Neuronal stem cell (in vitro differentiated cells): ENCODE data around the gene RASD2.

ENCODE experiments used
- DNase-seq: peaks from one replicate; pipeline ENCODE4 v3.0.0-alpha.2; 2013; ENCODE audit warnings: low spot score
- H2AFZ ChIP-seq: one replicate; pipeline ENCODE4 v1.6.1; 2013; ENCODE audit warnings: mild to moderate bottlenecking, low read length, inconsistent platforms
- H2AK5ac ChIP-seq: 2 replicates; pipeline ENCODE4 v1.6.1; 2013; ENCODE audit warnings: low read depth, mild to moderate bottlenecking, inconsistent platforms, low read length, moderate library complexity, mixed read lengths
- H2BK120ac ChIP-seq: 2 replicates; pipeline ENCODE4 v1.6.1; 2013; ENCODE audit warnings: low read depth, mild to moderate bottlenecking, inconsistent platforms, low read length, moderate library complexity, mixed read lengths
- H2BK12ac ChIP-seq: one replicate; pipeline ENCODE4 v1.6.1; 2013; ENCODE audit warnings: low read length, inconsistent platforms
- H2BK15ac ChIP-seq: 2 replicates; pipeline ENCODE4 v1.6.1; 2013; ENCODE audit warnings: mild to moderate bottlenecking, low read length, inconsistent platforms, mixed read lengths
- H2BK5ac ChIP-seq: one replicate; pipeline ENCODE4 v1.6.1; 2013; ENCODE audit warnings: inconsistent platforms, mild to moderate bottlenecking, low read length, moderate library complexity
- H3K14ac ChIP-seq: one replicate; pipeline ENCODE4 v1.6.1; 2013; ENCODE audit warnings: low read length, inconsistent platforms
- H3K18ac ChIP-seq: 2 replicates; pipeline ENCODE4 v1.6.1; 2013; ENCODE audit warnings: low read length, inconsistent platforms
- H3K23ac ChIP-seq: 2 replicates; pipeline ENCODE4 v1.6.1; 2013; ENCODE audit warnings: low read depth, mild to moderate bottlenecking, mixed read lengths, low read length, inconsistent platforms; ENCODE audit not compliant: poor library complexity
- H3K27ac ChIP-seq: replicated peaks from 3 replicates; pipeline ENCODE4 v1.5.1; 2013; ENCODE audit warnings: low read length, inconsistent platforms
- H3K27me3 ChIP-seq, 3 experiments: 2 replicates each; pipeline ENCODE4 v1.6.1; 2013; ENCODE audit warnings: low read length in 3 of 3, mild to moderate bottlenecking in 2 of 3, inconsistent platforms in 1 of 3, low read depth in 1 of 3, mixed read lengths in 1 of 3, moderate library complexity in 1 of 3; ENCODE audit not compliant: control insufficient read depth in 3 of 3, insufficient read depth in 3 of 3
- H3K36me3 ChIP-seq, 2 donors: replicated peaks in 1 of 2; 2 replicates each; pipeline ENCODE4 v1.6.1; 2013; ENCODE audit warnings: low read length in 2 of 2; ENCODE audit not compliant: control insufficient read depth in 2 of 2, insufficient read depth in 2 of 2
- H3K4ac ChIP-seq: 2 replicates; pipeline ENCODE4 v1.6.1; 2013; ENCODE audit warnings: inconsistent platforms, mild to moderate bottlenecking, low read length, moderate library complexity
- H3K4me1 ChIP-seq, 2 donors: 1 replicate in 1 of 2; 2 replicates in 1 of 2; pipeline ENCODE4 v1.6.1; 2013; ENCODE audit warnings: low read length in 2 of 2, low read depth in 1 of 2; ENCODE audit not compliant: control insufficient read depth in 2 of 2, insufficient read depth in 1 of 2
- H3K4me2 ChIP-seq: one replicate; pipeline ENCODE4 v1.6.1; 2013; ENCODE audit warnings: mild to moderate bottlenecking, low read length, inconsistent platforms; ENCODE audit not compliant: insufficient read depth, poor library complexity, severe bottlenecking
- H3K4me3 ChIP-seq, 2 donors: 2 replicates each; pipeline ENCODE4 v1.5.1; 2013; ENCODE audit warnings: low read length in 2 of 2, mild to moderate bottlenecking in 2 of 2, inconsistent platforms in 1 of 2, moderate library complexity in 1 of 2
- H3K79me1 ChIP-seq: one replicate; pipeline ENCODE4 v1.6.1; 2013; ENCODE audit warnings: low read depth, mild to moderate bottlenecking, inconsistent platforms, low read length, moderate library complexity
- H3K9ac ChIP-seq: one replicate; pipeline ENCODE4 v1.6.1; 2013; ENCODE audit warnings: mild to moderate bottlenecking, low read depth, low read length, inconsistent platforms; ENCODE audit not compliant: poor library complexity
- H3K9me3 ChIP-seq, 2 donors: replicated peaks in 1 of 2; 2 replicates each; pipeline versions ENCODE3 to v1.6.1; 2013; ENCODE audit warnings: low read length in 2 of 2, mild to moderate bottlenecking in 2 of 2, inconsistent platforms in 1 of 2, low read depth in 1 of 2, mixed read lengths in 1 of 2, moderate library complexity in 1 of 2; ENCODE audit not compliant: control insufficient read depth in 2 of 2, insufficient read depth in 1 of 2
- H4K8ac ChIP-seq: one replicate; pipeline ENCODE4 v1.6.1; 2013; ENCODE audit warnings: low read depth, mild to moderate bottlenecking, inconsistent platforms, low read length, moderate library complexity
- H4K91ac ChIP-seq: one replicate; pipeline ENCODE4 v1.6.1; 2013; ENCODE audit warnings: low read length, low read depth, mild to moderate bottlenecking, inconsistent platforms; ENCODE audit not compliant: poor library complexity
- WGBS, 2 donors: extraction: QIAGEN DNeasy Blood & Tissue Kit; methylation state at CpG; one replicate each; pipeline ENCODE4 v1.1.7; 2013; ENCODE audit warnings: missing lambda C conversion rate in 2 of 2, mixed read lengths in 1 of 2; ENCODE audit not compliant: insufficient read length in 2 of 2, insufficient replicate concordance in 1 of 2; ENCODE audit errors: extremely low coverage in 2 of 2; 5-methylcytosine and 5-hydroxymethylcytosine counted together

Gene RASD2

DNA sequence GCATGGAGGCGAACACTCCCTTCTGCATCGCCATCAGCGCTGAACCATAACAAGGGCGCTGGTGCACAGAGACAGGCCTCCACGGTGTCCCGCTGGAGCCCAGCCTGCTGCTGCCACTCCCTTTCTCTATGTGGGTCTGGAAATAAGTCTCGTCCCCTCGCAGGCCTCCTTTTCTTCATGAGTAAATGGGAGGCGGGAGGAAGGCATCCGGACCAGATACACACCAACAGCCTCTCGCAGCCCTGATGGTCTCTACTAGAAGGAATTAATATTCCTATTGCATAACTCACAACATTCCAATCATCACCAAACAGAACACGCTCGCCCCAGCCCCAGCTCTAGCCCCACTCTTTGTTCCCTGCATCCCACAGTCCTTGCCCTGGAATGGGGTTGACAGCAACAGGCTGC lies 14.9 kb downstream of the RASD2 start:
- H2AFZ ChIP-seq = peak overlapping the region; percentile 59
- peak overlapping the region; percentile 9 for H2AK5ac ChIP-seq
- H3K79me1 ChIP-seq = no peaks in the 10 kb centered on the region
- peaks cover 0 to 26% (median 0%) of the 10 kb centered on the region in 3 experiments for H3K27me3 ChIP-seq
- H3K36me3 ChIP-seq = no peaks in the 10 kb centered on the region
- H3K4me3 ChIP-seq = no peak overlapping the region
- no peaks in the 10 kb centered on the region for H3K9me3 ChIP-seq
- H3K9ac ChIP-seq = peak overlapping the region; percentile 53
- H4K91ac ChIP-seq = no peak overlapping the region
- H3K18ac ChIP-seq = peak overlapping the region; percentile 78
- no peak overlapping the region for H4K8ac ChIP-seq
- H2BK120ac ChIP-seq = no peak overlapping the region
- peak overlapping the region; percentile 8 for H2BK15ac ChIP-seq
- no peak overlapping the region for H3K27ac ChIP-seq
- H2BK12ac ChIP-seq = peak overlapping the region; percentile 19
- no CpG with 5 or more reads among the region's 13 CpGs for WGBS, 2 donors
- no peak overlapping the region for H3K14ac ChIP-seq
- H3K23ac ChIP-seq = no peak overlapping the region
- H3K4me1 ChIP-seq = peaks cover 10 to 11% of the 10 kb centered on the region in 2 donors
- DNase-seq = no peak
- H2BK5ac ChIP-seq = no peak overlapping the region
- H3K4ac ChIP-seq = no peak overlapping the region
- H3K4me2 ChIP-seq = no peak overlapping the region

DNA sequence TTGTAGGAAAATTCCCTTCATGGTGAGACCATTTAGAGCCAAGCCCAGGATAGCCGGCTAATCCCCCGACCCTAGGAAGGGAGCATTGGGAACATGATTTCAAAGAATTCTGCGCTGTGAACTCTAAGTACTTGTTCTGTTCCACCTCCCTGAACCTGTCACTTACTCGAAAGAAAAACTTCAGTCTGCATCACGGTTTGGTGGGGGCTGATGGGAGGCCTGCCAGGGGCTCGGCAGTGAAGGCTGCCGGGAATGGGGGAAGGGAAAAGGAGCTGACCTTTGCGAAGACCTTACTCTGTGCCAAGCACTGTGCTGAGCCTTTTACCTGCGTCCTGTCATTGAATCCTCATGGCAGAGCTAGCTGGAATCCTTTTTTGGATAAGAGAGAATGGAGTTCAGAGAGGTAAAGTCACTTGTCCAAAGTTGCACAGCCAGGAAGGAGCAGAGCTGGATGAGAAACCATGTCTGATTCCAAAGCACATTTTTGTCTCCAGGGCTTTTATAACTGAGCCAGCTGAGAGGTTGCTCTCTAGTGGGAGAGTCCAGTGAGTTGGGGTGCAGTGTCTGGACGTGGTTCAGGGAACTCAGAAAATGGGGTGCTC lies 15.4 kb downstream of the RASD2 start:
- peaks cover 0 to 28% (median 0%) of the 10 kb centered on the region in 3 experiments for H3K27me3 ChIP-seq
- no CpG with 5 or more reads among the region's 10 CpGs for WGBS, 2 donors
- H3K4me1 ChIP-seq = peaks cover 10 to 11% of the 10 kb centered on the region in 2 donors
- no peak overlapping the region for H2BK12ac ChIP-seq
- H3K23ac ChIP-seq = no peak overlapping the region
- no peak overlapping the region for H4K91ac ChIP-seq
- H3K18ac ChIP-seq = no peak overlapping the region
- no peak overlapping the region for H2BK5ac ChIP-seq
- no peak overlapping the region for H3K4me2 ChIP-seq
- H2BK120ac ChIP-seq = no peak overlapping the region
- no peak overlapping the region for H3K9ac ChIP-seq
- no peak overlapping the region for H3K4me3 ChIP-seq
- no peak overlapping the region for H2AK5ac ChIP-seq
- H4K8ac ChIP-seq = no peak overlapping the region
- DNase-seq = no peak
- H3K4ac ChIP-seq = no peak overlapping the region
- no peak overlapping the region for H3K14ac ChIP-seq
- H3K36me3 ChIP-seq = no peaks in the 10 kb centered on the region
- H3K27ac ChIP-seq = no peak overlapping the region
- H2AFZ ChIP-seq = peak overlapping the region; percentile 59
- H2BK15ac ChIP-seq = no peak overlapping the region
- H3K9me3 ChIP-seq = no peaks in the 10 kb centered on the region
- no peaks in the 10 kb centered on the region for H3K79me1 ChIP-seq

DNA sequence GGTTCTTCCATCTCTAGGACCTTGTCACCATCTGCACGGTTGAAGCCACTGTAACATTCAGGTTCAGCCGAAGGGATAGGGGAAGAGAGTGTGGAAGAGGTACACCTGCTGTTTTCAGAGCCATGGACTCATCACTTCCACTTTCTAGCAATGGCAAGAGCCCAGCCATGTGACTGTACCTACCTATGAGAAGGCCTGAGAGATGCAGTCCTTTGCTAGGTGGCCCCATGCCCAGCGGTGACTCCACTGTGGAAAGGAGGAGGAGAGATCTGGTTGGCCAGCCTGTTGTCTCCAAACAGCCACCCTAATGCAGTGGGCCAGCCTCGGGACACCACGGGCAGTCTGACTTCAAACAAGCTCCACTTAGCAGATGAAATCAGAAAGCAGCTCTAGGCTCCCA lies 16.0 kb downstream of the RASD2 start:
- no peak overlapping the region for H3K14ac ChIP-seq
- peaks cover 0 to 25% (median 0%) of the 10 kb centered on the region in 3 experiments for H3K27me3 ChIP-seq
- no peak overlapping the region for H4K91ac ChIP-seq
- no peak overlapping the region for H3K23ac ChIP-seq
- no peak overlapping the region for H3K27ac ChIP-seq
- no peak overlapping the region for H3K9ac ChIP-seq
- no CpG with 5 or more reads among the region's 5 CpGs for WGBS, 2 donors
- H2BK15ac ChIP-seq = no peak overlapping the region
- H3K4me1 ChIP-seq = peaks cover 11 to 12% of the 10 kb centered on the region in 2 donors
- no peak overlapping the region for H3K4ac ChIP-seq
- H3K18ac ChIP-seq = peak overlapping the region; percentile 18
- no peak overlapping the region for H2BK5ac ChIP-seq
- no peaks in the 10 kb centered on the region for H3K36me3 ChIP-seq
- no peak overlapping the region for H2BK12ac ChIP-seq
- H3K79me1 ChIP-seq = no peaks in the 10 kb centered on the region
- no peaks in the 10 kb centered on the region for H3K9me3 ChIP-seq
- no peak overlapping the region for H2BK120ac ChIP-seq
- H3K4me3 ChIP-seq = no peak overlapping the region
- no peak overlapping the region for H3K4me2 ChIP-seq
- DNase-seq = no peak
- no peak overlapping the region for H2AFZ ChIP-seq
- no peak overlapping the region for H4K8ac ChIP-seq
- peak overlapping the region; percentile 26 for H2AK5ac ChIP-seq

DNA sequence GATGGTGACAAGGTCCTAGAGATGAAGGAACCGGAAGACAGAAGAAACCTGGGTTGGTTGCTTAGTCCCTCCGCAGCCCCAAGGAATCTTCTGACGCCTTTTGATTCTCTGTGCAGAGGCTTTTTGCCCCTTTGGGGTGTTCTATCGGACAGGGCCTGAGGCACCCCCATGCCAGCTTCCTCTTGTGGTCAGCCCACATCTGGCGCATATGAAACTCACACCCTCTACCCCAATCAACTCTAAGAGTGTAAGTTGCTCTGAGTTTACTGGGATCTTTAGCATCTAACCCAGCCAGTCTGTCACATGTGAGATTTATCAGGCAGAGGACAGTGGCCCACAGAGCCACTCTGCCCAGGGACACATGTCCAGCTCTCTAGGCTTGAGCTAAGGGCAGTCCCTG lies 17.4 kb downstream of the RASD2 start:
- no peaks in the 10 kb centered on the region for H3K36me3 ChIP-seq
- H2AFZ ChIP-seq = no peak overlapping the region
- H3K4ac ChIP-seq = no peak overlapping the region
- peak overlapping the region; percentile 40 for H2AK5ac ChIP-seq
- no peak overlapping the region for H2BK120ac ChIP-seq
- no peak overlapping the region for H3K23ac ChIP-seq
- H3K4me2 ChIP-seq = no peak overlapping the region
- no peak overlapping the region for H2BK15ac ChIP-seq
- H3K79me1 ChIP-seq = no peaks in the 10 kb centered on the region
- no CpG with 5 or more reads among the region's 5 CpGs for WGBS, 2 donors
- H4K91ac ChIP-seq = no peak overlapping the region
- H3K9me3 ChIP-seq = no peaks in the 10 kb centered on the region
- no peak overlapping the region for H3K27ac ChIP-seq
- no peak overlapping the region for H2BK12ac ChIP-seq
- no peak overlapping the region for H2BK5ac ChIP-seq
- H3K27me3 ChIP-seq = peaks cover 0 to 23% (median 0%) of the 10 kb centered on the region in 3 experiments
- DNase-seq = no peak
- H3K4me3 ChIP-seq = no peak overlapping the region
- H4K8ac ChIP-seq = no peak overlapping the region
- H3K14ac ChIP-seq = no peak overlapping the region
- H3K9ac ChIP-seq = no peak overlapping the region
- H3K4me1 ChIP-seq = peaks cover 14 to 15% of the 10 kb centered on the region in 2 donors
- peak overlapping the region; percentile 7 for H3K18ac ChIP-seq
